GM13977 (cell line): ENCODE results near the gene TMEM117.

ENCODE experiments used
- DNase-seq: peaks from one replicate; pipeline ENCODE4 v3.0.0; 2012; ENCODE audit warnings: low spot score
- CTCF ChIP-seq: IDR thresholded peaks from 2 replicates; pipeline ENCODE4 v1.5.1; 2012; ENCODE audit warnings: mild to moderate bottlenecking, control low read depth; ENCODE audit not compliant: insufficient read depth; ENCODE audit errors: extremely low read depth, missing control alignments
- in situ Hi-C: fragments of 300-500 bp; cut with MboI; formaldehyde crosslinking; loops from one replicate; pipeline ENCODE4 v1.12.0; 2022; ENCODE audit warnings: low sequenced_read_pairs, low pct_unique_long_range_greater_than_20kb, mixed read lengths, inconsistent platforms; ENCODE audit not compliant: unreplicated experiment

The TMEM117 gene

GRCh38 chr12:43976027-43976426 is 140.1 kb downstream of the TMEM117 start:
- no peak for TF ChIP-seq CTCF

GRCh38 chr12:43978556-43978955 is 142.7 kb downstream of the TMEM117 start:
- DNase-seq, result no peak
- in situ Hi-C loops, result no loop called here
- TF ChIP-seq CTCF, result no peak

More at GRCh38 chr12:43976027-43976426, 140.1 kb downstream of the TMEM117 start:
- DNase-seq, result no peak
- in situ Hi-C loops, result no loop called here

GRCh38 chr12:43979450-43979849 is 143.6 kb downstream of the TMEM117 start:
- DNase-seq, result no peak
- TF ChIP-seq CTCF, result no peak
- in situ Hi-C loops, result no loop called here

- no peak for TF ChIP-seq CTCF
- DNase-seq, result no peak
- in situ Hi-C loops, result no loop called here
Measured at GRCh38 chr12:43980627-43981191, 144.8 kb downstream of the TMEM117 start.

GRCh38 chr12:43981726-43982125 is 145.8 kb downstream of the TMEM117 start:
- TF ChIP-seq CTCF, result no peak
- DNase-seq, result no peak
- in situ Hi-C loops, result no loop called here

GRCh38 chr12:43982544-43982943 is 146.7 kb downstream of the TMEM117 start:
- TF ChIP-seq CTCF, result no peak
- in situ Hi-C loops, result no loop called here
- no peak for DNase-seq

GRCh38 chr12:43988838-43989560 is 153.1 kb downstream of the TMEM117 start:
- no peak for TF ChIP-seq CTCF
- peak; percentile 11 for DNase-seq
- in situ Hi-C loops, result no loop called here
